HT-29 (cell line): ENCODE measurements around the gene KCNH3. TPM values are rescaled to one million over a fixed set of nuclear protein-coding genes. Genes with fewer than 3 reads are reported as not detected.
"Not testable (repeated sequence)": the region's sequence is repeated elsewhere in the genome, so short reads cannot be mapped to it uniquely, and the experiment has no call there.

Source experiments
- DNase-seq: peaks from one replicate; pipeline ENCODE4 v3.0.0-alpha.2; 2015; ENCODE audit warnings: low spot score
- small RNA-seq: library from RNA; depleted of rRNA; stranded (forward); fragments of <200 nt; gene quantifications from one replicate; pipeline ENCODE3, GENCODE V24; 2014
- total RNA-seq: library from RNA; depleted of rRNA; stranded (reverse); fragments of >200 nt; shearing (Covaris generic); gene quantifications from 2 replicates; pipeline ENCODE4 v1.2.3, GENCODE V29; 2014; rRNA removed

The KCNH3 gene
- total RNA-seq, 1 experiment from 2014 or later: 0.36 TPM

DNA sequence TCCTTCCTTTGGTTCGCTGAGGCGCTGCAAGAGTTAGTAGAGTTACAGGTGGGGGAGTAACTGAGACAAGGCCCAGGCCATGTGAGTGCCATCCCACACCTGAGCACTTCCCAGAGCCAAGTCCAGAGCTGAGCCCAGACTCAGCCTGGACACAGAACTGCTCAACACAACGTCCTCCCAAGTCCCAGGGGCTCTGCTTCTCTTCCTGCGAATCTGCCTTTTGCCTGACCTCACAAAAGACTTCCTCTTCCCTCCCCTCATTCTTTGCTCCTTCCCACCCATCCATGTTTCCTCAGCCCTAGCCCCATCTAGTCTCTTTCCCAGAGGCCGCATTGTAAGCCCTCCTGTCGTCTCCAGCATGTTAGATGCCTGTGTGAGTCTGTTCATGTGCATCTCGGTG lies 45.8 kb downstream of the KCNH3 start:
- DNase-seq: no peak

DNA sequence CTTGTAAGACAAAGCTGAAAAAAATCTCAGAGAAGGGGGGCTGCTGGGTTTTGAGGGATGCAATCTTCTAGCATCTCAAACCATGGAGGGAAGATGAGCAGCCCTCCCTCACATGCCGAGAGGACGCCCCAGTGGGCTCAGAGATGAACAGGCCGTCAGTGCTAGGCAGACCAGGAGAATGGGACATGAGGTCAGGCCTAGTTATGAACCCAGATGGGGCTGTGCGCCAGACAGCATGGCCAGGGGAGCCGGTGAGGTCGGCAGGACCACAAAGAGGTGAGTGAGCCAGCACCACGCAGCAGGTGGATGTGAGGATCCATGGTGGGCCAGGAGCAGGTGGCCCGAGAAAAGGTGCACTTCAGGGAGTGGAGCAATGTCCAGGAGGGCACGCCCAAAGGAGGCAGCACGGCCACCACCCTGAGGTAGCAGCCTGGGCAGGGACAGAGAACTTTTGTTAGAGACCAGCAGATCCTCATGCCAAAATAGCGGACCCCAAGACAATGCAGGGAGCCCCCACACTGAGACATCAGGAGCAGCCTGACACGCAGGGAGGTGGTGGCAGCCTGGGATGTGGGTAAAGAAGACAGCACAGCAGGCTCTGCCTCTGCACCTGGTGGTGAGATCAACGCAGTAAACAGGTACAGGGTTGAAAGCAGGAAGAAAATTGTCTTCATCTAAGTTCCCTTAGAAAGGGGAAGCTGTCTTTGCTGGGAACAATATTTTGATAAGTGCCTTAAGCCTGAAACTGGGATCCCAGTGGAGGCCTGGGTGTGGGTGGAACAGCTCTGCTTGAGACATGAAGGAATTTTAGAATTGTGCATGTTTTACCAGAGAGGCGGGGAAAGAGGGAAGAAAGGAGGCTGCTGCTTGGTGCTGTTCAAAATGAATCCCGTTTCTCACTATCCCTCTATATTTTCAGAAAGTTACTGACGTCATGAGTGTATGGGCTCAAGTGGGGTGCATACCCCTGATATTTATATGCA lies 46.9 kb downstream of the KCNH3 start:
- DNase-seq: no peak

- no peak for DNase-seq
These were observed 48.5 kb downstream of the KCNH3 start for GRCh38 chr12:49587174-49587908.

GRCh38 chr12:49588281-49588680 lies 49.5 kb downstream of the KCNH3 start:
- DNase-seq: no peak

DNA sequence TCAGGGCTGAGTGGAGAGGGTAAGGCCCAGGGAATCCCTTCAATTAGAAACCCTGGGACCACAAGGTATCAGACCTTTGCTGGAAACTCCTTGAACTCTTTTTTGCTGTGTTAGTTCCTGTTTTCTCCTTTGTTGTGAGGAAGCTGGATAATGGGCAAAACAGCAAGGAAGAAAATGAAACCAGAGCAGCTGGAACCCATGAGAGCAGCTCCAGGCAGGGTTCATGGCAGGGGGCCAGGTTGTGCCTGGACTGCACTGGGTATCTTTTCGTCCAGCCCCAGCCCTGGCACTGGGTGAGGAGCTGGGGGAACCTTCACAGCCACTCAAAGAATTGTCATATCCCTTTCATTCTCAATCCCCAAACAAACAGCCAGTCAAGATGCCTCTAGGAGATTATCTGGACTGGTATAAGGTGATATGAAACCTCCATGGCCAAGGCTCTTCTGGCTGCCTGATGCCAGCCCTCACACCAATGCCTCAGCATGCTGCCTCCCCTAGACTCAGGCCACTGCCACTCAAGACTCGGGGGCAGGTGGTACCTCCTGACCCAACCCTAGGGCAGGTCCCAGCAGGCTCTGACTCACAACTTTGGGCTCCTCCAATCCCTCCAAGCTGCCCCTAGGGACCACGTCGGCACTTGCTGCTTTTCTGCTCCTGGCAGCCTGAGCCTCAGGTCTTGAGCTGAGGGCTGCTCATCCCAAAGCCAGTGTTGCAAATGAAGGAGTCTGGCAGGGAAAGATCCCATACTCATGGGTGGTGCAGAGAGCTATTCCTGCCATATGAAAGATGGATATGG lies 50.1 kb downstream of the KCNH3 start:
- no peak for DNase-seq

GRCh38 chr12:49598527-49598926 lies 59.7 kb downstream of the KCNH3 start:
- no peak for DNase-seq

GRCh38 chr12:49599961-49600360 lies 61.1 kb downstream of the KCNH3 start:
- DNase-seq: no peak

DNA sequence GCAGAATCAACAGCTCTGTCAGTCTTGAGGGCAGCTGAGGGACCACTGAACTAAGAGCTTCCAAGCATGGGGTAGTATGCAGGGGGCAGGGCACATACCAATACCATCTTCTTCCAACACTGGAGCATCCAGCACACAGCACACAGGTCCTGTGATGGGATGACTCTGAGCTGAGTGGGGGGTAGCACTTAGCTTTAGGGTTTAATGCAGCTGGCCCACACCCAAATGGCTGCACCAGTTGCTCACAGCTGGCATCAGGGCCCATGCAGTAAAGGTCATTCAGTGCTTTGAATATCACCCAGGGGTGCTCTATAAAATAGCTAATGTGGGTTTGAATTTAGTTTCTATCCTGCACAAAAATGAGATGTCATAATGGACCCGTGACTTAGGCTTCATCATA lies 64.9 kb downstream of the KCNH3 start:
- DNase-seq: no peak

- no peak for DNase-seq
These were observed 66.0 kb downstream of the KCNH3 start for GRCh38 chr12:49604856-49605255.

DNA sequence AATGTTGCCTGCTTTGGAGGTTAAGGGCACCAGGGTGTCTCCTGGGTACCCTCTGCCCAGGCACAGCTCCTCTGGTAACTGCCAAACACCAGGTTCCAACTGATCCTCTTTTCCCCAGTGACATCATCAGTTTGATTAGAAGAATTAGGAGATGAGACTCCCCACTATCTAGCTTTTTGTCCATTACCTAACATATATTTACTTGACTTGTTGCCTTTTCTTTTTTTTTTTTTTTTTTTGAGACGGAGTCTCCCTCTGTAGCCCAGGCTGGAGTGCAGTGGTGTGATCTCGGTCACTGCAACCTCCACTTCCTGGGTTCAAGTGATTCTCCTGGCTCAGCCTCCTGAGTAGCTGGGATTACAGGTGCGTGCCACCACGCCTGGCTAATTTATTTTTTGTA lies 66.7 kb downstream of the KCNH3 start, which contains the start of gene FAM186B:
TSS of gene FAM186B (minus strand) at position 101 of the 400 bp plus-strand sequence. CDS start 162 bp downstream, outside the sequence.
- DNase-seq: not testable (repeated sequence)

Small RNA genes lying within 50 kb of the gene (small RNA-seq; reads per million reads assigned to genes)
- not detected for gene POLR2KP1
- not detected for gene RNU6-834P

Other genes starting within 250 kb of the KCNH3 start
- gene PRPH, start 243.9 kb upstream of the KCNH3 start, total RNA-seq: not detected in 2 replicates
- gene TROAP, start 215.8 kb upstream of the KCNH3 start, total RNA-seq: 65.3 and 71.4 TPM in 2 replicates
- gene C1QL4, start 201.8 kb upstream of the KCNH3 start, total RNA-seq: not detected in 2 replicates
- gene DNAJC22, start 192.1 kb upstream of the KCNH3 start, total RNA-seq: 8.2 and 9.2 TPM in 2 replicates
- gene SPATS2, start 171.6 kb upstream of the KCNH3 start, total RNA-seq: 11.5 and 16.3 TPM in 2 replicates
- 124 and 130 TPM in 2 replicates for gene MCRS1, start 29.1 kb downstream of the KCNH3 start, total RNA-seq
- gene FAM186B, start 66.6 kb downstream of the KCNH3 start, total RNA-seq: 0.03 and 0.23 TPM in 2 replicates
- gene PRPF40B, start 84.5 kb downstream of the KCNH3 start, total RNA-seq: 6.4 and 12.3 TPM in 2 replicates
- 0.89 and 1.0 TPM in 2 replicates for gene FMNL3, start 168.4 kb downstream of the KCNH3 start, total RNA-seq
- gene TMBIM6, start 202.5 kb downstream of the KCNH3 start, total RNA-seq: 409 and 478 TPM in 2 replicates